GM15510 (cell line): ENCODE data around the gene NEDD8.
A peak's percentile ranks its signal among the peaks of the same experiment; 100 is the strongest.

Experiments
- POLR2A ChIP-seq: IDR thresholded peaks from 3 replicates; pipeline ENCODE4 v1.6.1; 2011; ENCODE audit warnings: borderline replicate concordance; ENCODE audit not compliant: insufficient read length; ENCODE audit errors: extremely low read depth

The NEDD8 gene

GRCh38 chr14:24171422-24172260 lies 60.5 kb downstream of the NEDD8 start, which contains the start of gene REC8:
Gene REC8 (plus strand): TSS chr14:24172080. CDS start chr14:24172553, 473 bp downstream.
- peak; percentile 54 for TF ChIP-seq POLR2A

DNA sequence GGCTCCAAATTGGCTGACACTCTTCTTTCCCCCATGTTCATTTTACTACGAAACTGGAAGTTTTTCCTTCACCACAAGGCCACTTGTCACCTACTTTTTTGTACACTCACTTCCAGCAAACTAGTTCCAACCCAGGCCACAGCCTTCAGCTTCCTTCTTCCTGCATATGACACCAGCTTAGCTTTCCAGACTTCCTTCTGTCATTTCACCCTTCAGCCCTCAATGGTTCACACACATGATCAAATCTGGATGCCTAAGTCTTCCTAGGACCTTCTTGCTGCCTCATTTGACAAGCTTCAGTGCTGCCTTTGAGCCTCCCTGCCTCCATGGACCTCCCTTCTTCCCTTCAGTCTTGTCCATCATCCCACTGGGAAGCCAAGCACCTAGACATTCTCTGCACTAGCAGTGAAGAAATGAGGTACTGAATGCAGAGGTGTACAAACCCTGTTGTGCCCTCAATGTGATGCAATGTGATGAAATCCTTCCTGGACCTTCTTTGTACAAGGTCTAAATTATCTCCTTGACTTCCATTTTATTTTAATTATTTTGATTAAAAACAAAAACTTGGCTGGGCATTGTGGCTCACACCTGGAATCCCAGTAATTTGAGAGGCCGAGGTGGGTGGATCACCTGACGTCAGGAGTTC lies 64.6 kb downstream of the NEDD8 start:
- no peak for TF ChIP-seq POLR2A
